Measurements from ENCODE around the gene GET4.

GRCh38 chr7:918118-918425, 41.7 kb downstream of the GET4 start:
- TF ChIP-seq CTCF (IDR thresholded peaks at IDR 0.05) (no peak), POLR2AphosphoS5 (IDR thresholded peaks at IDR 0.05) (no peak)
